ENCODE data around the gene OR51E1.

Gene OR51E1

GRCh38 chr11:4643682-4644081, at the start of gene OR51E1:
Gene OR51E1 (plus strand): TSS chr11:4643982. CDS start chr11:4652527, 8,545 bp downstream.
- DNase-seq (ENCODE audit: low read depth in 2 of 3, low spot score in 1 of 3): no peak

GRCh38 chr11:4605057-4605456, 38.7 kb upstream of the OR51E1 start:
- no peak for DNase-seq (ENCODE audit: low read depth in 2 of 3, low spot score in 1 of 3)

GRCh38 chr11:4606231-4607015, 37.4 kb upstream of the OR51E1 start:
- DNase-seq (ENCODE audit: low read depth in 2 of 3, low spot score in 1 of 3): no peak

GRCh38 chr11:4607096-4607495, 36.7 kb upstream of the OR51E1 start:
- no peak for DNase-seq (ENCODE audit: low read depth in 2 of 3, low spot score in 1 of 3)

- peak; percentile 84 to 91 (median 90) for DNase-seq (ENCODE audit: low read depth in 2 of 3, low spot score in 1 of 3)
Measured at GRCh38 chr11:4607781-4608666, 35.8 kb upstream of the OR51E1 start, which contains the start of gene TRIM68. Gene TRIM68 (minus strand): TSS chr11:4608231. CDS start chr11:4605504, 2,727 bp downstream.

- DNase-seq (ENCODE audit: low read depth in 2 of 3, low spot score in 1 of 3): peak in 1 of 3 donors; percentile 22
Measured at GRCh38 chr11:4610258-4610935, 33.4 kb upstream of the OR51E1 start.

GRCh38 chr11:4611986-4612385, 31.8 kb upstream of the OR51E1 start:
- DNase-seq (ENCODE audit: low read depth in 2 of 3, low spot score in 1 of 3): no peak

GRCh38 chr11:4615856-4616444, 27.8 kb upstream of the OR51E1 start:
- no peak for DNase-seq (ENCODE audit: low read depth in 2 of 3, low spot score in 1 of 3)

- DNase-seq (ENCODE audit: low read depth in 2 of 3, low spot score in 1 of 3): no peak
Measured at GRCh38 chr11:4619514-4619913, 24.3 kb upstream of the OR51E1 start.

- DNase-seq (ENCODE audit: low read depth in 2 of 3, low spot score in 1 of 3): peak in 2 of 3 donors; percentile 40 to 57
Measured at GRCh38 chr11:4626207-4627099, 17.3 kb upstream of the OR51E1 start.

- DNase-seq (ENCODE audit: low read depth in 2 of 3, low spot score in 1 of 3): no peak
Measured at GRCh38 chr11:4636136-4636535, 7.6 kb upstream of the OR51E1 start.

- DNase-seq (ENCODE audit: low read depth in 2 of 3, low spot score in 1 of 3): peak; percentile 48 to 61 (median 56)
Measured at GRCh38 chr11:4636962-4637661, 6.7 kb upstream of the OR51E1 start, which contains the start of gene OR51D1. Gene OR51D1 (plus strand): TSS chr11:4637477. CDS start chr11:4639791, 2,314 bp downstream.

- no peak for DNase-seq (ENCODE audit: low read depth in 2 of 3, low spot score in 1 of 3)
Measured at GRCh38 chr11:4637662-4638047, 6.1 kb upstream of the OR51E1 start.

GRCh38 chr11:4639931-4640330, 3.9 kb upstream of the OR51E1 start:
- DNase-seq (ENCODE audit: low read depth in 2 of 3, low spot score in 1 of 3): no peak

- no peak for DNase-seq (ENCODE audit: low read depth in 2 of 3, low spot score in 1 of 3)
Measured at GRCh38 chr11:4641501-4641900, 2.3 kb upstream of the OR51E1 start.

GRCh38 chr11:4642043-4642442, 1.7 kb upstream of the OR51E1 start:
- DNase-seq (ENCODE audit: low read depth in 2 of 3, low spot score in 1 of 3): no peak

- no peak for DNase-seq (ENCODE audit: low read depth in 2 of 3, low spot score in 1 of 3)
Measured at GRCh38 chr11:4643076-4643475, 706 bp upstream of the OR51E1 start.

- DNase-seq (ENCODE audit: low read depth in 2 of 3, low spot score in 1 of 3): no peak
Measured at GRCh38 chr11:4644233-4644632, 451 bp downstream of the OR51E1 start.

- no peak for DNase-seq (ENCODE audit: low read depth in 2 of 3, low spot score in 1 of 3)
Measured at GRCh38 chr11:4645974-4646373, 2.2 kb downstream of the OR51E1 start.

All from stimulated activated CD4-positive, alpha-beta T cell treated with anti-CD3 and anti-CD28 coated beads, Interleukin-12 subunit alpha, Interleukin-12 subunit beta, amount 100 ng/mL, for 48 hours (primary cell).